ENCODE data around the gene OXT. TPM values are rescaled to one million over a fixed set of nuclear protein-coding genes. Genes with fewer than 3 reads are reported as not detected.
A peak's percentile ranks its signal among the peaks of the same experiment; 100 is the strongest.

OXT gene
- total and polyA plus RNA-seq, 2 of the 13 experiments (the other 11 are each of a cell fraction or from before 2014, with no cell fraction given), result not detected

DNA sequence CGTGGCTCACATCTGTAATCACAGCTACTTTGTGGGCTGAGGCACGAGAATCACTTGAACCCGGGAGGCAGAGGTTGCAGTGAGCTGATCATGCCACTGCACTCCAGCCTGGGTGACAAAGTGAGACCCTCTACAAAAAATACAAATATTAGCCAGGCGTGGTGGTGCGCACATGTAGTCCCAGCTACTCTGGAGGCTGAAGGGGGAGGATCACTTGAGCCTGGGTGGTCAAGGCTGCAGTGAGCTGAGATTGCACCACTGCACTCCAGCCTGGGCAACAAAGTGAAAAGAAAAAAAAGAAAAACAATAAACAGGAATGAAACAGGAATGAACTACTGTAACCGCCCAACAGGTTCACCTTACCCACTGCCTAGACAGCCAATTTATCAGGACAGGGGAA is 7.3 kb upstream of the OXT start (continued):
- TF ChIP-seq, protein P1, sequence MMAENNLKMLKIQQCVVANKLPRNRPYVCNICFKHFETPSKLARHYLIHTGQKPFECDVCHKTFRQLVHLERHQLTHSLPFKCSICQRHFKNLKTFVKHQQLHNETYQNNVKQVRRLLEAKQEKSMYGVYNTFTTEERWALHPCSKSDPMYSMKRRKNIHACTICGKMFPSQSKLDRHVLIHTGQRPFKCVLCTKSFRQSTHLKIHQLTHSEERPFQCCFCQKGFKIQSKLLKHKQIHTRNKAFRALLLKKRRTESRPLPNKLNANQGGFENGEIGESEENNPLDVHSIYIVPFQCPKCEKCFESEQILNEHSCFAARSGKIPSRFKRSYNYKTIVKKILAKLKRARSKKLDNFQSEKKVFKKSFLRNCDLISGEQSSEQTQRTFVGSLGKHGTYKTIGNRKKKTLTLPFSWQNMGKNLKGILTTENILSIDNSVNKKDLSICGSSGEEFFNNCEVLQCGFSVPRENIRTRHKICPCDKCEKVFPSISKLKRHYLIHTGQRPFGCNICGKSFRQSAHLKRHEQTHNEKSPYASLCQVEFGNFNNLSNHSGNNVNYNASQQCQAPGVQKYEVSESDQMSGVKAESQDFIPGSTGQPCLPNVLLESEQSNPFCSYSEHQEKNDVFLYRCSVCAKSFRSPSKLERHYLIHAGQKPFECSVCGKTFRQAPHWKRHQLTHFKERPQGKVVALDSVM (CRISPR knock-in tag; IDR thresholded peaks at IDR 0.05), result peak; percentile 88
- TF ChIP-seq MYC (CRISPR knock-in tag; IDR thresholded peaks at IDR 0.05; ENCODE audit: borderline replicate concordance) (0 out of 2 replicates have a peak, but pooled peaks have one; percentile 29), ZMYM3 (CRISPR knock-in tag; IDR thresholded peaks at IDR 0.05) (peak; percentile 73; the same call in 1 of the 2 replicates), SALL1 (CRISPR knock-in tag; IDR thresholded peaks at IDR 0.05) (peak; percentile 21; the same call in 1 of the 2 replicates), FOXC1 (CRISPR knock-in tag; IDR thresholded peaks at IDR 0.05; ENCODE audit: borderline replicate concordance) (0 out of 2 replicates have a peak, but pooled peaks have one; percentile 51)

DNA sequence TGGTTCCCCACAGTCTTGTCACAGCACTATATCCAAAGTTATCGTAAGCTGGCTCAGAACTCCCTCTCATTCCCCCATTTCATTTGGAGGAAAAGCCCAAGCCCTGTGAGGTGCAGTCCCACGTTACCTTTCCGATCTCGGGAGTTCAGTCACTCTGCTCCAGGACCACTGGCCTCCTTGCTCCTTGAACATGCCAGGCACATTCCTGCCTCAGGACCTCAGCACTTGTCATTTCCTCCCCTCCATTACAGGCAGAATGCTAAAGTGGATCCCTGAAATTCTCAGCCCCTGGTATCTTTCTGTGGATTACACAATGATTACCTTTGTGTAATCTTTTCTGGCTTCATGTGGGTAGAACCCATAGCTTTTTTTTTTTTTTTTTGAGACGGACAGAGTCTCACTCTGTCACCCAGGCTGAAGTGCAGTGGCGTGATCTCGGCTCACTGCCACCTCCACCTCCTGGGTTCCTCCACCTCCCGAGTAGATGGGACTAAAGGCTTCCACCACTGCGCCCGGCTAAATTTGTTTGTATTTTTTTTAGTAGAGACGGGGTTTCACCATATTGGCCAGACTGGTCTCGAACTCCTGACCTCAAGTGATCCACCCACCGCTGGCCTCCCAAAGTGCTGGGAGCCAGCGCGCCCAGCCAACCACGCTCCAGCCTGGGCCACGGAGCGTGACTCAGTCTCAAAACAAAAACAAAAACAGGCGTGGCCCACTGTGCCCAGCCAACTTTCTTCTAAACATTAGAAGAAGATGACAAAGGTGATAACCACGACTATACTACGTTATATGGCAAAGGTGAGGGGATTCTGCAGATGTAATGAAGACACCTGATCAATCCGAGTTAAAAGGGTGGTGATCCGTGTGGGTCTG is 4.0 kb upstream of the OXT start:
- ChIA-PET POLR2A (interaction anchor here (1.1 kb wide), 1 partner anchor 54 kb away, joined by 3 read pairs; no protein-coding TSS in a partner anchor), CTCF (ENCODE audit: low intra/inter-chr PET ratio, low total read pairs) (no interaction called here)
- Histone ChIP-seq H3K79me2 (ENCODE audit: insufficient read depth, low read length) (no peaks in the 10 kb centered on the region), H3K27me3 (ENCODE audit: control insufficient read depth in 1 of 2, insufficient read depth in 2 of 2, low read length in 2 of 2) (peaks cover 4 to 23% of the 10 kb centered on the region in 2 experiments; a peak in 4 of 5 replicates), H2AFZ (ENCODE audit: low read length) (no peak overlapping the region), H3K4me3 (replicated peaks in 1 of 3; ENCODE audit: insufficient read depth in 1 of 3, low read depth in 2 of 3, low read length in 3 of 3) (peak overlapping the region in 1 of 3 experiments; percentile 12; a peak in 1 of 6 replicates), H3K27ac (ENCODE audit: extremely low read length, insufficient read depth, low read length) (no peak overlapping the region), H3K4me2 (ENCODE audit: low read depth, low read length) (peak overlapping the region; percentile 60), H3K9ac (ENCODE audit: insufficient read depth, low read depth, low read length) (no peak overlapping the region), H3K36me3 (replicated peaks in 1 of 2; ENCODE audit: control insufficient read depth in 1 of 2, insufficient read depth in 2 of 2, low read length in 2 of 2) (no peaks in the 10 kb centered on the region), H4K20me1 (ENCODE audit: insufficient read depth, low read length) (no peaks in the 10 kb centered on the region), H3K9me3 (ENCODE audit: low read length) (no peaks in the 10 kb centered on the region), H3K4me1 (ENCODE audit: insufficient read depth, low read length) (peaks cover 67% of the 10 kb centered on the region)
- BruUV-seq (replicated peaks), result no TSS peak
- 8% methylated on average over 23 of the region's 23 CpGs for WGBS (ENCODE audit: low lambda C conversion rate)
- no peak for FAIRE-seq
- in situ Hi-C loops (cut with HindIII; ENCODE audit: extremely low pct_ligation_motif_present, low pct_unique_long_range_greater_than_20kb) (no loop called here), intact Hi-C loops (cut with micrococcal nuclease; ENCODE audit: unreplicated experiment) (no loop called here)
- no peak for ATAC-seq
- no peak for DNase-seq (ENCODE audit: low spot score)
- TF ChIP-seq, protein P2, sequence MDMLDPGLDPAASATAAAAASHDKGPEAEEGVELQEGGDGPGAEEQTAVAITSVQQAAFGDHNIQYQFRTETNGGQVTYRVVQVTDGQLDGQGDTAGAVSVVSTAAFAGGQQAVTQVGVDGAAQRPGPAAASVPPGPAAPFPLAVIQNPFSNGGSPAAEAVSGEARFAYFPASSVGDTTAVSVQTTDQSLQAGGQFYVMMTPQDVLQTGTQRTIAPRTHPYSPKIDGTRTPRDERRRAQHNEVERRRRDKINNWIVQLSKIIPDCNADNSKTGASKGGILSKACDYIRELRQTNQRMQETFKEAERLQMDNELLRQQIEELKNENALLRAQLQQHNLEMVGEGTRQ (IDR thresholded peaks at IDR 0.05; ENCODE audit: low read depth, low read length), result no peak
- TF ChIP-seq, protein P2 (CRISPR knock-in tag; IDR thresholded peaks at IDR 0.05; ENCODE audit: borderline replicate concordance), result peak; percentile 19; the same call in 1 of the 2 replicates
- TF ChIP-seq DPF2 (CRISPR knock-in tag; IDR thresholded peaks at IDR 0.05; ENCODE audit: borderline replicate concordance, low read depth), result 0 out of 2 replicates have a peak, but pooled peaks have one; percentile 13
- 0 out of 2 replicates have a peak, but pooled peaks have one; percentile 36 for TF ChIP-seq EEA1 (CRISPR knock-in tag; IDR thresholded peaks at IDR 0.05; ENCODE audit: borderline replicate concordance)
- no peak for TF ChIP-seq NONO (IDR thresholded peaks at IDR 0.05)
- TF ChIP-seq NONO (CRISPR knock-in tag; conservative IDR thresholded peaks at IDR 0.05), result peak; percentile 39; the same call in 1 of the 2 replicates
- no peak for TF ChIP-seq ARNT2 (CRISPR knock-in tag; IDR thresholded peaks at IDR 0.05; ENCODE audit: low read depth)
- TF ChIP-seq HOXA9 (CRISPR knock-in tag; IDR thresholded peaks at IDR 0.05; ENCODE audit: borderline replicate concordance), result no peak
- TF ChIP-seq, protein P3, sequence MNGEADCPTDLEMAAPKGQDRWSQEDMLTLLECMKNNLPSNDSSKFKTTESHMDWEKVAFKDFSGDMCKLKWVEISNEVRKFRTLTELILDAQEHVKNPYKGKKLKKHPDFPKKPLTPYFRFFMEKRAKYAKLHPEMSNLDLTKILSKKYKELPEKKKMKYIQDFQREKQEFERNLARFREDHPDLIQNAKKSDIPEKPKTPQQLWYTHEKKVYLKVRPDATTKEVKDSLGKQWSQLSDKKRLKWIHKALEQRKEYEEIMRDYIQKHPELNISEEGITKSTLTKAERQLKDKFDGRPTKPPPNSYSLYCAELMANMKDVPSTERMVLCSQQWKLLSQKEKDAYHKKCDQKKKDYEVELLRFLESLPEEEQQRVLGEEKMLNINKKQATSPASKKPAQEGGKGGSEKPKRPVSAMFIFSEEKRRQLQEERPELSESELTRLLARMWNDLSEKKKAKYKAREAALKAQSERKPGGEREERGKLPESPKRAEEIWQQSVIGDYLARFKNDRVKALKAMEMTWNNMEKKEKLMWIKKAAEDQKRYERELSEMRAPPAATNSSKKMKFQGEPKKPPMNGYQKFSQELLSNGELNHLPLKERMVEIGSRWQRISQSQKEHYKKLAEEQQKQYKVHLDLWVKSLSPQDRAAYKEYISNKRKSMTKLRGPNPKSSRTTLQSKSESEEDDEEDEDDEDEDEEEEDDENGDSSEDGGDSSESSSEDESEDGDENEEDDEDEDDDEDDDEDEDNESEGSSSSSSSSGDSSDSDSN (CRISPR knock-in tag; IDR thresholded peaks at IDR 0.05), result 0 out of 2 replicates have a peak, but pooled peaks have one; percentile 15
